SKM-1 treated with dmso at 0.1 percent for 144 hours (cell line): Measurements from ENCODE around the gene DAO.
"Not testable (repeated sequence)": the region's sequence is repeated elsewhere in the genome, so short reads cannot be mapped to it uniquely, and the experiment has no call there.

Source experiments
- DNase-seq: peaks from one replicate; lab custom pipeline; 2025; ENCODE audit not compliant: unreplicated experiment; lab: John Stamatoyannopoulos, UW

Gene DAO

GRCh38 chr12:108879615-108880254, at the start of gene DAO:
TSS of gene DAO (plus strand) at chr12:108880092. CDS start at chr12:108885007, 4,915 bp downstream.
- no peak for DNase-seq

GRCh38 chr12:108831309-108831991, 48.4 kb upstream of the DAO start:
- DNase-seq: no peak

GRCh38 chr12:108832208-108832607, 47.7 kb upstream of the DAO start:
- no peak for DNase-seq

- DNase-seq: no peak
Measured at GRCh38 chr12:108832730-108833354, 47.0 kb upstream of the DAO start.

GRCh38 chr12:108833355-108833733, 46.5 kb upstream of the DAO start:
- no peak for DNase-seq

GRCh38 chr12:108833757-108834472, 46.0 kb upstream of the DAO start:
- no peak for DNase-seq

- no peak for DNase-seq
Measured at GRCh38 chr12:108835860-108836634, 43.8 kb upstream of the DAO start.

GRCh38 chr12:108837239-108837638, 42.7 kb upstream of the DAO start:
- DNase-seq: no peak

GRCh38 chr12:108837680-108838079, 42.2 kb upstream of the DAO start:
- DNase-seq: no peak

GRCh38 chr12:108838194-108839017, 41.5 kb upstream of the DAO start:
- DNase-seq: peak; percentile 72

GRCh38 chr12:108839018-108839889, 40.6 kb upstream of the DAO start:
- no peak for DNase-seq

GRCh38 chr12:108839890-108840230, 40.0 kb upstream of the DAO start:
- no peak for DNase-seq

GRCh38 chr12:108840605-108841332, 39.1 kb upstream of the DAO start:
- DNase-seq: no peak

- not testable (repeated sequence) for DNase-seq
Measured at GRCh38 chr12:108841825-108842224, 38.1 kb upstream of the DAO start.

- no peak for DNase-seq
Measured at GRCh38 chr12:108842361-108842760, 37.5 kb upstream of the DAO start.

GRCh38 chr12:108843187-108843586, 36.7 kb upstream of the DAO start:
- DNase-seq: no peak

- DNase-seq: no peak
Measured at GRCh38 chr12:108845696-108846095, 34.2 kb upstream of the DAO start.

- DNase-seq: no peak
Measured at GRCh38 chr12:108846290-108846701, 33.6 kb upstream of the DAO start.

- DNase-seq: no peak
Measured at GRCh38 chr12:108847705-108848104, 32.2 kb upstream of the DAO start.
